ENCODE results near the gene GPR161. TPM values are rescaled to one million over a fixed set of nuclear protein-coding genes. Genes with fewer than 3 reads are reported as not detected.

Gene GPR161
- total and polyA plus RNA-seq, 2 of the 13 experiments (the other 11 are each of a cell fraction or from before 2014, with no cell fraction given), result 0.13 to 0.35 TPM

DNA sequence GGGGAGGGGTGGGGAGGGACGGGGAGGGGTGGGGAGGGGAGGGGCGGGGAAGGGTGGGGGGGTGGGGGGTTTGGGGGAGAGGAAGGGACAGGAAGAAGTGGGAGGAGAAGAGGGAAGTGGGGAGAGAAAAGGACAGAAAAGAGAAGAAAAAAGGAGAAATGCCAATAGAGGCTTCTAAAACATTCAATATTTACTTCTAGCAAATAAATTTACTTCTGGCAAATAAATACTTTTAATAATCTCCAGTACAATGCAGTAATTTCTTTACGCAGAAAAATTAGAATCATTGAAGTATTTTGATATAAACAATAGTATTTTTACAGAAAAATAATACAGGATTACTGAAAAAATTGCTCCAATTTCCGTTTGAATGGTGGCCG lies 9.4 kb upstream of the GPR161 start:
- DNase-seq (ENCODE audit: low spot score) (no peak), FAIRE-seq (no peak), ATAC-seq (no peak)
- Histone ChIP-seq H3K27me3 (ENCODE audit: control insufficient read depth in 1 of 2, insufficient read depth in 2 of 2, low read length in 2 of 2) (no peaks in the 10 kb centered on the region), H3K79me2 (ENCODE audit: insufficient read depth, low read length) (no peaks in the 10 kb centered on the region), H3K4me3 (replicated peaks in 1 of 3; ENCODE audit: insufficient read depth in 1 of 3, low read depth in 2 of 3, low read length in 3 of 3) (peak overlapping the region in 2 of 3 experiments; percentile 30 to 34; a peak in 2 of 6 replicates), H3K27ac (ENCODE audit: extremely low read length, insufficient read depth, low read length) (no peak overlapping the region), H3K9me3 (ENCODE audit: low read length) (no peaks in the 10 kb centered on the region), H4K20me1 (ENCODE audit: insufficient read depth, low read length) (no peaks in the 10 kb centered on the region), H3K4me2 (ENCODE audit: low read depth, low read length) (peak overlapping the region; percentile 62), H3K9ac (ENCODE audit: insufficient read depth, low read depth, low read length) (no peak overlapping the region), H3K4me1 (ENCODE audit: insufficient read depth, low read length) (peaks cover 10% of the 10 kb centered on the region), H2AFZ (ENCODE audit: low read length) (no peak overlapping the region), H3K36me3 (replicated peaks in 1 of 2; ENCODE audit: control insufficient read depth in 1 of 2, insufficient read depth in 2 of 2, low read length in 2 of 2) (no peaks in the 10 kb centered on the region)
- in situ Hi-C loops (cut with HindIII; ENCODE audit: extremely low pct_ligation_motif_present, low pct_unique_long_range_greater_than_20kb), result no loop called here
- BruUV-seq (replicated peaks), result no TSS peak
- ChIA-PET POLR2A (no interaction called here), CTCF (ENCODE audit: low intra/inter-chr PET ratio, low total read pairs) (interaction anchor here (0.9 to 1.9 kb wide), 3 partner anchors 9 to 59 kb away, joined by 3 to 7 read pairs (median 3); partner anchors contain the start of gene GPR161)
- TF ChIP-seq PCBP1 (IDR thresholded peaks at IDR 0.05; ENCODE audit: borderline replicate concordance, low read depth, low read length) (0 out of 2 replicates have a peak, but pooled peaks have one; percentile 65), NCOR1 (IDR thresholded peaks at IDR 0.05; ENCODE audit: borderline replicate concordance, low read length) (no peak), PAF1 (CRISPR knock-in tag; IDR thresholded peaks at IDR 0.05) (no peak), HNRNPK (IDR thresholded peaks at IDR 0.05; ENCODE audit: low read depth, low read length, poor library complexity, severe bottlenecking) (peak; percentile 97)
- TF ChIP-seq, protein P1, sequence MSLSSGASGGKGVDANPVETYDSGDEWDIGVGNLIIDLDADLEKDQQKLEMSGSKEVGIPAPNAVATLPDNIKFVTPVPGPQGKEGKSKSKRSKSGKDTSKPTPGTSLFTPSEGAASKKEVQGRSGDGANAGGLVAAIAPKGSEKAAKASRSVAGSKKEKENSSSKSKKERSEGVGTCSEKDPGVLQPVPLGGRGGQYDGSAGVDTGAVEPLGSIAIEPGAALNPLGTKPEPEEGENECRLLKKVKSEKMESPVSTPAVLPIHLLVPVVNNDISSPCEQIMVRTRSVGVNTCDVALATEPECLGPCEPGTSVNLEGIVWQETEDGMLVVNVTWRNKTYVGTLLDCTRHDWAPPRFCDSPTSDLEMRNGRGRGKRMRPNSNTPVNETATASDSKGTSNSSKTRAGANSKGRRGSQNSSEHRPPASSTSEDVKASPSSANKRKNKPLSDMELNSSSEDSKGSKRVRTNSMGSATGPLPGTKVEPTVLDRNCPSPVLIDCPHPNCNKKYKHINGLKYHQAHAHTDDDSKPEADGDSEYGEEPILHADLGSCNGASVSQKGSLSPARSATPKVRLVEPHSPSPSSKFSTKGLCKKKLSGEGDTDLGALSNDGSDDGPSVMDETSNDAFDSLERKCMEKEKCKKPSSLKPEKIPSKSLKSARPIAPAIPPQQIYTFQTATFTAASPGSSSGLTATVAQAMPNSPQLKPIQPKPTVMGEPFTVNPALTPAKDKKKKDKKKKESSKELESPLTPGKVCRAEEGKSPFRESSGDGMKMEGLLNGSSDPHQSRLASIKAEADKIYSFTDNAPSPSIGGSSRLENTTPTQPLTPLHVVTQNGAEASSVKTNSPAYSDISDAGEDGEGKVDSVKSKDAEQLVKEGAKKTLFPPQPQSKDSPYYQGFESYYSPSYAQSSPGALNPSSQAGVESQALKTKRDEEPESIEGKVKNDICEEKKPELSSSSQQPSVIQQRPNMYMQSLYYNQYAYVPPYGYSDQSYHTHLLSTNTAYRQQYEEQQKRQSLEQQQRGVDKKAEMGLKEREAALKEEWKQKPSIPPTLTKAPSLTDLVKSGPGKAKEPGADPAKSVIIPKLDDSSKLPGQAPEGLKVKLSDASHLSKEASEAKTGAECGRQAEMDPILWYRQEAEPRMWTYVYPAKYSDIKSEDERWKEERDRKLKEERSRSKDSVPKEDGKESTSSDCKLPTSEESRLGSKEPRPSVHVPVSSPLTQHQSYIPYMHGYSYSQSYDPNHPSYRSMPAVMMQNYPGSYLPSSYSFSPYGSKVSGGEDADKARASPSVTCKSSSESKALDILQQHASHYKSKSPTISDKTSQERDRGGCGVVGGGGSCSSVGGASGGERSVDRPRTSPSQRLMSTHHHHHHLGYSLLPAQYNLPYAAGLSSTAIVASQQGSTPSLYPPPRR (CRISPR knock-in tag; IDR thresholded peaks at IDR 0.05; ENCODE audit: borderline replicate concordance), result no peak
- TF ChIP-seq, protein P2, sequence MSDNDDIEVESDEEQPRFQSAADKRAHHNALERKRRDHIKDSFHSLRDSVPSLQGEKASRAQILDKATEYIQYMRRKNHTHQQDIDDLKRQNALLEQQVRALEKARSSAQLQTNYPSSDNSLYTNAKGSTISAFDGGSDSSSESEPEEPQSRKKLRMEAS (IDR thresholded peaks at IDR 0.05), result no peak
- intact Hi-C loops (cut with micrococcal nuclease; ENCODE audit: unreplicated experiment), result loop anchor here (5.0 kb wide), 1 partner anchor 54 kb away; no protein-coding TSS in a partner anchor
- 4% methylated on average over 5 of the region's 5 CpGs for WGBS (ENCODE audit: low lambda C conversion rate)
